Measurements from ENCODE around the gene GRIN3B. TPM values are rescaled to one million over a fixed set of nuclear protein-coding genes. Genes with fewer than 3 reads are reported as not detected.
A peak's percentile ranks its signal among the peaks of the same experiment; 100 is the strongest.

GRIN3B gene
- polyA plus RNA-seq, 2 donors: 0.01 to 0.04 TPM

GRCh38 chr19:1004204-1004802, 4.1 kb downstream of the GRIN3B start:
- no peaks in the 10 kb centered on the region for H3K4me1 ChIP-seq (ENCODE audit: control insufficient read depth in 2 of 2, insufficient read depth in 2 of 2, low read length in 1 of 2)
- no peaks in the 10 kb centered on the region for H3K9me3 ChIP-seq (ENCODE audit: control insufficient read depth in 2 of 2, insufficient read depth in 1 of 2, low read depth in 1 of 2, low read length in 1 of 2)
- H3K4me3 ChIP-seq (ENCODE audit: low read depth in 1 of 2, low read length in 2 of 2): no peak overlapping the region
- H3K27me3 ChIP-seq (ENCODE audit: control insufficient read depth in 1 of 2, insufficient read depth in 2 of 2, low read length in 2 of 2): peaks cover 0 to 14% of the 10 kb centered on the region in 2 donors
- H3K36me3 ChIP-seq (ENCODE audit: control insufficient read depth in 2 of 2, insufficient read depth in 2 of 2, low read length in 1 of 2): peaks cover 0 to 7% of the 10 kb centered on the region in 2 donors
- H3K27ac ChIP-seq (ENCODE audit: low read depth in 2 of 2, low read length in 1 of 2): no peak overlapping the region
- 65 to 66% methylated on average over 32 of the region's 32 CpGs for WGBS, 2 donors

GRCh38 chr19:1004803-1005664, 4.8 kb downstream of the GRIN3B start:
- peaks cover 0 to 10% of the 10 kb centered on the region in 2 donors for H3K27me3 ChIP-seq (ENCODE audit: control insufficient read depth in 1 of 2, insufficient read depth in 2 of 2, low read length in 2 of 2)
- H3K36me3 ChIP-seq (ENCODE audit: control insufficient read depth in 2 of 2, insufficient read depth in 2 of 2, low read length in 1 of 2): peaks cover 0 to 14% of the 10 kb centered on the region in 2 donors
- H3K4me1 ChIP-seq (ENCODE audit: control insufficient read depth in 2 of 2, insufficient read depth in 2 of 2, low read length in 1 of 2): peaks cover 0 to 2% of the 10 kb centered on the region in 2 donors
- H3K27ac ChIP-seq (ENCODE audit: low read depth in 2 of 2, low read length in 1 of 2): no peak overlapping the region
- H3K4me3 ChIP-seq (ENCODE audit: low read depth in 1 of 2, low read length in 2 of 2): no peak overlapping the region
- no peaks in the 10 kb centered on the region for H3K9me3 ChIP-seq (ENCODE audit: control insufficient read depth in 2 of 2, insufficient read depth in 1 of 2, low read depth in 1 of 2, low read length in 1 of 2)
- 87% methylated on average over 70 of the region's 70 CpGs for WGBS, 2 donors

GRCh38 chr19:1006711-1007398, 6.6 kb downstream of the GRIN3B start:
- no peaks in the 10 kb centered on the region for H3K27me3 ChIP-seq (ENCODE audit: control insufficient read depth in 1 of 2, insufficient read depth in 2 of 2, low read length in 2 of 2)
- no peaks in the 10 kb centered on the region for H3K9me3 ChIP-seq (ENCODE audit: control insufficient read depth in 2 of 2, insufficient read depth in 1 of 2, low read depth in 1 of 2, low read length in 1 of 2)
- H3K4me3 ChIP-seq (ENCODE audit: low read depth in 1 of 2, low read length in 2 of 2): no peak overlapping the region
- peaks cover 4 to 29% of the 10 kb centered on the region in 2 donors for H3K36me3 ChIP-seq (ENCODE audit: control insufficient read depth in 2 of 2, insufficient read depth in 2 of 2, low read length in 1 of 2)
- WGBS, 2 donors: 68 to 72% methylated on average over 27 of the region's 27 CpGs
- no peak overlapping the region for H3K27ac ChIP-seq (ENCODE audit: low read depth in 2 of 2, low read length in 1 of 2)
- peaks cover 0 to 2% of the 10 kb centered on the region in 2 donors for H3K4me1 ChIP-seq (ENCODE audit: control insufficient read depth in 2 of 2, insufficient read depth in 2 of 2, low read length in 1 of 2)

- no peak overlapping the region for H3K4me3 ChIP-seq (ENCODE audit: low read depth in 1 of 2, low read length in 2 of 2)
- no peaks in the 10 kb centered on the region for H3K9me3 ChIP-seq (ENCODE audit: control insufficient read depth in 2 of 2, insufficient read depth in 1 of 2, low read depth in 1 of 2, low read length in 1 of 2)
- H3K4me1 ChIP-seq (ENCODE audit: control insufficient read depth in 2 of 2, insufficient read depth in 2 of 2, low read length in 1 of 2): peaks cover 0 to 2% of the 10 kb centered on the region in 2 donors
- H3K27ac ChIP-seq (ENCODE audit: low read depth in 2 of 2, low read length in 1 of 2): no peak overlapping the region
- WGBS, 2 donors: 88 to 90% methylated on average over 68 to 73 of the region's 73 CpGs
- H3K36me3 ChIP-seq (ENCODE audit: control insufficient read depth in 2 of 2, insufficient read depth in 2 of 2, low read length in 1 of 2): peaks cover 4 to 37% of the 10 kb centered on the region in 2 donors
- no peaks in the 10 kb centered on the region for H3K27me3 ChIP-seq (ENCODE audit: control insufficient read depth in 1 of 2, insufficient read depth in 2 of 2, low read length in 2 of 2)
Observed at GRCh38 chr19:1007399-1008251, 7.4 kb downstream of the GRIN3B start.

GRCh38 chr19:1008268-1009040, 8.2 kb downstream of the GRIN3B start:
- Histone ChIP-seq H3K9me3 (ENCODE audit: control insufficient read depth in 2 of 2, insufficient read depth in 1 of 2, low read depth in 1 of 2, low read length in 1 of 2) (no peaks in the 10 kb centered on the region), H3K4me3 (ENCODE audit: low read depth in 1 of 2, low read length in 2 of 2) (no peak overlapping the region), H3K4me1 (ENCODE audit: control insufficient read depth in 2 of 2, insufficient read depth in 2 of 2, low read length in 1 of 2) (peaks cover 0 to 2% of the 10 kb centered on the region in 2 donors), H3K36me3 (ENCODE audit: control insufficient read depth in 2 of 2, insufficient read depth in 2 of 2, low read length in 1 of 2) (peaks cover 4 to 44% of the 10 kb centered on the region in 2 donors), H3K27me3 (ENCODE audit: control insufficient read depth in 1 of 2, insufficient read depth in 2 of 2, low read length in 2 of 2) (no peaks in the 10 kb centered on the region), H3K27ac (ENCODE audit: low read depth in 2 of 2, low read length in 1 of 2) (peak overlapping the region in 1 of 2 donors; percentile 9)
- 92 to 93% methylated on average over 45 of the region's 45 CpGs for WGBS, 2 donors

- Histone ChIP-seq H3K27ac (ENCODE audit: low read depth in 2 of 2, low read length in 1 of 2) (peak overlapping the region; percentile 9 to 48), H3K4me3 (ENCODE audit: low read depth in 1 of 2, low read length in 2 of 2) (no peak overlapping the region), H3K36me3 (ENCODE audit: control insufficient read depth in 2 of 2, insufficient read depth in 2 of 2, low read length in 1 of 2) (peaks cover 4 to 51% of the 10 kb centered on the region in 2 donors), H3K27me3 (ENCODE audit: control insufficient read depth in 1 of 2, insufficient read depth in 2 of 2, low read length in 2 of 2) (no peaks in the 10 kb centered on the region), H3K9me3 (ENCODE audit: control insufficient read depth in 2 of 2, insufficient read depth in 1 of 2, low read depth in 1 of 2, low read length in 1 of 2) (no peaks in the 10 kb centered on the region), H3K4me1 (ENCODE audit: control insufficient read depth in 2 of 2, insufficient read depth in 2 of 2, low read length in 1 of 2) (peaks cover 0 to 2% of the 10 kb centered on the region in 2 donors)
- WGBS, 2 donors: 78 to 85% methylated on average over 82 to 92 of the region's 92 CpGs
Observed at GRCh38 chr19:1009041-1009980, 9.1 kb downstream of the GRIN3B start.

GRCh38 chr19:1009981-1010538, 9.8 kb downstream of the GRIN3B start:
- WGBS, 2 donors: 84 to 85% methylated on average over 24 to 29 of the region's 29 CpGs
- Histone ChIP-seq H3K27ac (ENCODE audit: low read depth in 2 of 2, low read length in 1 of 2) (no peak overlapping the region), H3K9me3 (ENCODE audit: control insufficient read depth in 2 of 2, insufficient read depth in 1 of 2, low read depth in 1 of 2, low read length in 1 of 2) (no peaks in the 10 kb centered on the region), H3K4me1 (ENCODE audit: control insufficient read depth in 2 of 2, insufficient read depth in 2 of 2, low read length in 1 of 2) (peaks cover 2% of the 10 kb centered on the region in 2 donors), H3K27me3 (ENCODE audit: control insufficient read depth in 1 of 2, insufficient read depth in 2 of 2, low read length in 2 of 2) (no peaks in the 10 kb centered on the region), H3K4me3 (ENCODE audit: low read depth in 1 of 2, low read length in 2 of 2) (no peak overlapping the region), H3K36me3 (ENCODE audit: control insufficient read depth in 2 of 2, insufficient read depth in 2 of 2, low read length in 1 of 2) (peaks cover 4 to 53% of the 10 kb centered on the region in 2 donors)
